Pancreas (tissue), 10 donors: ENCODE data around the gene DOCK4. TPM values are rescaled to one million over a fixed set of nuclear protein-coding genes. Genes with fewer than 3 reads are reported as not detected.

ENCODE experiments used
- ATAC-seq, 4 donors: fragments of 200-7000 bp; cut with Tn5 transposase; one replicate each; pipeline versions ENCODE4 v1.8.0 to v1.9.1; 2020; ENCODE audit warnings: mild to moderate bottlenecking in 4 of 4, moderate library complexity in 4 of 4
- DNase-seq, 6 donors: peaks; one replicate each; pipeline ENCODE4 v3.0.0-alpha.2; 2020
- FAIRE-seq: peaks from 2 replicates; lab custom pipeline; 2012; peaks lifted over from hg19 to GRCh38; lab: Jason Lieb, UNC
- H3K27ac ChIP-seq, 4 donors: fragments of 200-600 bp; sonication (generic); 1 replicate in 3 of 4; 2 replicates in 1 of 4; pipeline versions ENCODE4 v1.5.0 to v1.8.0; 2020
- H3K27me3 ChIP-seq, 4 donors: fragments of 200-600 bp; one replicate each; pipeline ENCODE4 v1.8.0; 2021
- H3K36me3 ChIP-seq, 3 donors: fragments of 200-600 bp; sonication (generic) in 1 of 3; one replicate each; pipeline versions ENCODE4 v1.5.0 to v1.8.0; 2020 to 2021
- H3K4me1 ChIP-seq, 3 donors: fragments of 200-600 bp; one replicate each; pipeline ENCODE4 v1.8.0; 2021
- H3K4me3 ChIP-seq, 4 donors: fragments of 200-600 bp; sonication (generic) in 2 of 4; one replicate each; pipeline versions ENCODE4 v1.5.0 to v1.8.0; 2020 to 2021
- H3K9me3 ChIP-seq, 4 donors: fragments of 200-600 bp; one replicate each; pipeline ENCODE4 v1.8.0; 2021
- WGBS, 2 donors: extraction: QIAGEN DNeasy Blood & Tissue Kit; methylation state at CpG; one replicate each; pipeline ENCODE4 v1.1.7; 2013; 5-methylcytosine and 5-hydroxymethylcytosine counted together
- intact Hi-C, 3 donors: fragments of 100-400 bp; cut with DNase I; formaldehyde crosslinking; loops; one replicate each; pipeline versions ENCODE4 v1.11.1 to v1.14.2; 2022
- polyA plus RNA-seq, 2 donors: library from polyadenylated mRNA; stranded (reverse); fragments of 200-250 nt; gene quantifications; one replicate each; pipeline ENCODE4 v1.2.3, GENCODE V29; 2013
- total RNA-seq, 6 donors: library from RNA; stranded (reverse); fragmentation: NEBNext Ultra II Directional in 4 of 6; extraction: Animal tissue kit (Norgen Biotek cat#: 25700) in 4 of 6; gene quantifications; one replicate each; pipeline versions ENCODE4 v1.2.1 to v1.2.4, GENCODE V29; 2021 to 2023
- TF ChIP-seq, protein P1 (sequence below), 4 donors: fragments of 200-600 bp; sonication (generic) in 3 of 4; IDR thresholded peaks; one replicate each; pipeline versions ENCODE4 v1.5.0 to v1.8.0; 2021; ENCODE audit warnings: antibody characterized with exemption in 4 of 4
- donor health status: healthy with polysubstance abuse.
- donor health status: DM: no; HTN: no; CAD: no; lungs with moderate emphysema.
- donor health status: DM: no; HTN: no; CAD: no.
- donor health status: control.
- donor health status: control.
- donor health status: Bipolar disorder and iron deficiency.
- donor health status: DM: yes; HTN: yes; CAD: no.
- donor health status: DM: no; HTN: no; CAD: no.
- donor health status: DM: no; HTN: no; CAD: no.
- donor health status: DM: yes; HTN: yes; CAD: no.

DOCK4 gene
- total and polyA plus RNA-seq, 8 donors, result 5.4 to 15.5 (median 6.1) TPM

DNA sequence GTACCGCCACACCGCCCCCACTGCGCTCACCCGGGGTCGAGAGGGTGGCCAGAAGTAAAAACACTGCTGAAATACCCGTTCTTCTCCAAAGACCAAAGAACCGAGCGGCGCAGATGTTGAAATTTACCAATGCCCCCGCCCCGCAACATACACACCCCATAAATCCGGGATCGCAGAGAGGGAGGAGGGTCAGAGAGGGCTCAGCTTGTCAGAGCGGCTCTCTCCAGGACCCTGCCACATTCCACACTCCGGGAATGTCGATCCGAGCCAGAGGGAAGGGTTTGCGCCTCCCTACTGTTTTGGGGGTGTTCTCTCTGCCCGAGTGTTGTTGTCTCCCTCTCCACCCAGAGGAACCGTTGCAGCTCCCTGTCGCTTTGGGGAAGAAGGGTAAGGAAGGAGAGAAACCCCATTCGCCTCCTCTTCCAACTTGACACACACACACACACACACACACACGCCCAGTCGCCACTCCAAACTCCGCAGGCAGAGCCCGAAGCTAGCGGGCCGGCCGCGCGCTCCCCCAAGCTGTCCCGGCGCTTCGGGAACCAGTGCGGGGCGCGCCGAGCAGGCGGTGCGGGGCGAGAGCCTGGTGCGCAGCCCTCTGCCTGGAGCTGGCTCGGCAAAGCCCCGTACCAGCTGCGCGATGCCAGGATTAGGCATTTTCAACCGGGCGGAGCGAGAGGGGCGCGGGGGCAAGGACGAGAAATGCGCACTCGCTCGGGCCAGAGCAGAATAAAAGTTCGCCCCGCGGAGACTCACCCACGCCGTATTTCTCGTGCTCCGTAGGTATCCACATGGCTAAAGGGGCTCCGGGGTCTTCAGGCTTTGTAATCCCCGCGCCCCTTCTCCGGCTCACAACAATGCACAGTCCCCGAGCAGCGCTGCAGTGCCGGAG lies 609 bp downstream of the DOCK4 start:
- H3K27ac ChIP-seq, result peak overlapping the region; percentile 43 to 92 (median 74)
- H3K36me3 ChIP-seq, result no peaks in the 10 kb centered on the region
- DNase-seq, result peak; percentile 56 to 82 (median 64)
- TF ChIP-seq, protein P1, sequence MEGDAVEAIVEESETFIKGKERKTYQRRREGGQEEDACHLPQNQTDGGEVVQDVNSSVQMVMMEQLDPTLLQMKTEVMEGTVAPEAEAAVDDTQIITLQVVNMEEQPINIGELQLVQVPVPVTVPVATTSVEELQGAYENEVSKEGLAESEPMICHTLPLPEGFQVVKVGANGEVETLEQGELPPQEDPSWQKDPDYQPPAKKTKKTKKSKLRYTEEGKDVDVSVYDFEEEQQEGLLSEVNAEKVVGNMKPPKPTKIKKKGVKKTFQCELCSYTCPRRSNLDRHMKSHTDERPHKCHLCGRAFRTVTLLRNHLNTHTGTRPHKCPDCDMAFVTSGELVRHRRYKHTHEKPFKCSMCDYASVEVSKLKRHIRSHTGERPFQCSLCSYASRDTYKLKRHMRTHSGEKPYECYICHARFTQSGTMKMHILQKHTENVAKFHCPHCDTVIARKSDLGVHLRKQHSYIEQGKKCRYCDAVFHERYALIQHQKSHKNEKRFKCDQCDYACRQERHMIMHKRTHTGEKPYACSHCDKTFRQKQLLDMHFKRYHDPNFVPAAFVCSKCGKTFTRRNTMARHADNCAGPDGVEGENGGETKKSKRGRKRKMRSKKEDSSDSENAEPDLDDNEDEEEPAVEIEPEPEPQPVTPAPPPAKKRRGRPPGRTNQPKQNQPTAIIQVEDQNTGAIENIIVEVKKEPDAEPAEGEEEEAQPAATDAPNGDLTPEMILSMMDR (IDR thresholded peaks at IDR 0.05), result no peak
- H3K27me3 ChIP-seq, result no peaks in the 10 kb centered on the region
- H3K9me3 ChIP-seq, result no peaks in the 10 kb centered on the region
- 0% methylated on average over 64 to 69 of the region's 69 CpGs for WGBS, 2 donors
- H3K4me3 ChIP-seq, result peak overlapping the region; percentile 76 to 89 (median 84)
- peaks cover 0 to 11% (median 3%) of the 10 kb centered on the region in 3 donors for H3K4me1 ChIP-seq
- peak; percentile 42 to 63 (median 53) for ATAC-seq
- intact Hi-C loops, result no loop called here
- no peak for FAIRE-seq

DNA sequence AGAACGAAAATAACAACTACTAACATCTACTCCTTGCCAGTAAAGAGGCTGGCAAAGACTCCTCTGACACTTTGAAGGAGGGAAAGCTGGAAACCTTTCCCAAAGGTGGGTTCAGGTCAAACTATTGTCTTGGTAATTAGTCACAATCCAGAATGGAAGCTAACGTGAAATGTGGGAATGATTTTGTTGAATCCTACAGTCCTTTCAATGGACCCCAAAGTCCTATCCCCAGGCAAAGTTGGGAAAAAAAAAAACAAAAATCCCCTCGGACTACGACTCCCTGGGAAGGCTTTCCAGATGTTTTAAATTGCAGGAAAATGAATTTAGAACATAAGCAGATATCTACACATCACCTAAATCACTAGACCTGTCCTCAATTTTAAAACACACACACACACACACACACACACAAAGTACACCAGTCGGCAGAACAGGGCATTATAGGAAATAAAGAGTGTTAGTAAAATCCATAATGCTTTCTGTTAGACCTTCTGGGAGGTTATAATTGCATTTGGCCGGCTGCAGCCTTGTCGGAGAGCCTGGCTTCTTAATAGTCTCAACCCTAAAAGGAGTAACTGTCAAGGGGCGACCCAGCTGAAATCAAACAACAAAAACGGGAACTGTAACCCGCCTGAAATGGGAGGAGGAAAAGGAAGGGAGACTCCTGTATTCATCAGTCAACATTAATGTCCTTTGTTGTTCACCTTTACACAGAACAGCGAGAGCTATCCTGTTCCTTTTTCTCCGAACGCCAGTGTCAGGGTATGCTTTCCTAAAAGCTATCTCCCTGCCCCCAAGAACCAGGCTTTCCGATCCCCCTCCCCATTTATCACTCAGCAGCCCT lies 1.5 kb downstream of the DOCK4 start:
- no peaks in the 10 kb centered on the region for H3K9me3 ChIP-seq
- no peaks in the 10 kb centered on the region for H3K36me3 ChIP-seq
- peak in 1 of 6 donors; percentile 24 for DNase-seq
- 1% methylated on average over 13 to 14 of the region's 14 CpGs for WGBS, 2 donors
- intact Hi-C loops, result no loop called here
- TF ChIP-seq, protein P1 (IDR thresholded peaks at IDR 0.05), result no peak
- FAIRE-seq, result no peak
- H3K27ac ChIP-seq, result peak overlapping the region in 3 of 4 donors; percentile 72 to 92 (median 76)
- H3K27me3 ChIP-seq, result no peaks in the 10 kb centered on the region
- peak overlapping the region; percentile 76 to 89 (median 84) for H3K4me3 ChIP-seq
- ATAC-seq, result peak in 2 of 4 donors; percentile 0 to 1
- H3K4me1 ChIP-seq, result peaks cover 0 to 11% (median 3%) of the 10 kb centered on the region in 3 donors

DNA sequence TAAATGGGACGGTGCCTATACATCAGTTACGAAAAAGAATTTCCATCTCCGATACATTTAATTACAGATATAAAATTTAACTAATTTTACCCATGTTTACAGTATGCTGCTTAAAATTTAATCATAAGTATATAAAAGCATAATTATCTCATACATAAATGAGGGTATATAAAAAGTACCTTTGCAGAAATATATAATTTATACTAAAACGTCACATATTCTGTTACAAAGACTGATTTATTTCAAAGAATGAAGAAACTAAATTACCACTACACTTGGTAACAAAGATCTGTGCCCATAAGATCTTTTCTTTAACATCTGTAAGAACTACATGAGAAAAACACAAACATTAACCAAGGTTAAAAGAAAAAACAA lies 2.8 kb downstream of the DOCK4 start:
- 63 to 64% methylated on average over 4 of the region's 4 CpGs for WGBS, 2 donors
- FAIRE-seq (no peak), DNase-seq (no peak), ATAC-seq (no peak)
- no peak overlapping the region for H3K27ac ChIP-seq
- H3K9me3 ChIP-seq, result no peaks in the 10 kb centered on the region
- no peak overlapping the region for H3K4me3 ChIP-seq
- H3K36me3 ChIP-seq, result no peaks in the 10 kb centered on the region
- intact Hi-C loops, result no loop called here
- H3K27me3 ChIP-seq, result no peaks in the 10 kb centered on the region
- TF ChIP-seq, protein P1 (IDR thresholded peaks at IDR 0.05), result no peak
- H3K4me1 ChIP-seq, result peaks cover 0 to 11% (median 3%) of the 10 kb centered on the region in 3 donors

GRCh38 chr7:112202816-112203215 lies 3.4 kb downstream of the DOCK4 start:
- H3K36me3 ChIP-seq, result no peaks in the 10 kb centered on the region
- intact Hi-C loops, result no loop called here
- peaks cover 0 to 11% (median 3%) of the 10 kb centered on the region in 3 donors for H3K4me1 ChIP-seq
- no peak overlapping the region for H3K4me3 ChIP-seq
- H3K9me3 ChIP-seq, result no peaks in the 10 kb centered on the region
- 26 to 28% methylated on average over 2 of the region's 2 CpGs for WGBS, 2 donors
- no peaks in the 10 kb centered on the region for H3K27me3 ChIP-seq
- ATAC-seq (no peak), DNase-seq (peak in 2 of 6 donors; percentile 36 to 66), FAIRE-seq (no peak)
- no peak overlapping the region for H3K27ac ChIP-seq
- TF ChIP-seq, protein P1 (IDR thresholded peaks at IDR 0.05), result no peak
